Ureter (tissue), 1 donor: ENCODE measurements around the gene EPB42. TPM values are rescaled to one million over a fixed set of nuclear protein-coding genes. Genes with fewer than 3 reads are reported as not detected.
"Not testable (repeated sequence)": the region's sequence is repeated elsewhere in the genome, so short reads cannot be mapped to it uniquely, and the experiment has no call there.

Experiments
- DNase-seq: peaks from one replicate; pipeline ENCODE4 v3.0.0-alpha.2; 2020; ENCODE audit warnings: low spot score
- total RNA-seq: library from RNA; stranded (reverse); gene quantifications from one replicate; pipeline ENCODE4 v1.2.4, GENCODE V29; 2023
- donor health status: DM: yes; HTN: yes; CAD: no.

Gene EPB42
- total RNA-seq, 1 donor from 2014 or later = not detected

GRCh38 chr15:43212299-43212698 is 8.5 kb downstream of the EPB42 start:
- DNase-seq = no peak

GRCh38 chr15:43211224-43211735 is 9.5 kb downstream of the EPB42 start:
- DNase-seq = no peak

- DNase-seq = no peak
These were observed 10.0 kb downstream of the EPB42 start for GRCh38 chr15:43210807-43211206.

GRCh38 chr15:43210172-43210745 is 10.6 kb downstream of the EPB42 start:
- DNase-seq = no peak

- no peak for DNase-seq
These were observed 11.6 kb downstream of the EPB42 start for GRCh38 chr15:43209059-43209824.

GRCh38 chr15:43208052-43209002 is 12.5 kb downstream of the EPB42 start:
- no peak for DNase-seq

- DNase-seq = no peak
These were observed 13.8 kb downstream of the EPB42 start for GRCh38 chr15:43207024-43207423.

- DNase-seq = no peak
These were observed 14.8 kb downstream of the EPB42 start for GRCh38 chr15:43206054-43206453.

- DNase-seq = no peak
These were observed 16.6 kb downstream of the EPB42 start for GRCh38 chr15:43204016-43204901.

- DNase-seq = no peak
These were observed 20.8 kb downstream of the EPB42 start for GRCh38 chr15:43199945-43200488.

- no peak for DNase-seq
These were observed 21.8 kb downstream of the EPB42 start for GRCh38 chr15:43198992-43199391.

GRCh38 chr15:43198556-43198955 is 22.3 kb downstream of the EPB42 start:
- not testable (repeated sequence) for DNase-seq

GRCh38 chr15:43197773-43198172 is 23.0 kb downstream of the EPB42 start:
- not testable (repeated sequence) for DNase-seq

GRCh38 chr15:43196760-43197548 is 23.9 kb downstream of the EPB42 start:
- no peak for DNase-seq

- no peak for DNase-seq
These were observed 26.0 kb downstream of the EPB42 start for GRCh38 chr15:43194795-43195194.

- DNase-seq = no peak
These were observed 27.1 kb downstream of the EPB42 start for GRCh38 chr15:43193710-43194109.

- no peak for DNase-seq
These were observed 30.6 kb downstream of the EPB42 start for GRCh38 chr15:43190178-43190577.

- no peak for DNase-seq
These were observed 31.5 kb downstream of the EPB42 start for GRCh38 chr15:43189296-43189695.

GRCh38 chr15:43187544-43188155 is 33.2 kb downstream of the EPB42 start:
- no peak for DNase-seq

GRCh38 chr15:43186003-43186353 is 34.8 kb downstream of the EPB42 start:
- DNase-seq = no peak
